Measurements from ENCODE around the gene DDX54.

The DDX54 gene

GRCh38 chr12:113226696-113227568 lies 41.7 kb upstream of the DDX54 start:
- Histone ChIP-seq H3K27ac (ENCODE audit: low read length, poor library complexity, severe bottlenecking) (no peak overlapping the region), H3K18ac (ENCODE audit: low read depth in 1 of 2, low read length in 2 of 2) (peak overlapping the region; percentile 48 to 71), H3K4me1 (ENCODE audit: control insufficient read depth, insufficient read depth, low read depth, low read length) (peaks cover 14% of the 10 kb centered on the region), H3K36me3 (ENCODE audit: control insufficient read depth in 1 of 2, insufficient read depth in 2 of 2, low read depth in 1 of 2, low read length in 2 of 2) (peaks cover 27 to 52% of the 10 kb centered on the region in 2 experiments), H3K4me3 (ENCODE audit: insufficient read depth in 1 of 2, low read depth in 1 of 2, low read length in 2 of 2) (no peak overlapping the region), H2BK15ac (ENCODE audit: low read depth, poor library complexity, severe bottlenecking) (peak overlapping the region; percentile 60), H2BK120ac (ENCODE audit: low read depth, low read length) (peak overlapping the region; percentile 71), H3K4me2 (ENCODE audit: low read length, poor library complexity, severe bottlenecking) (no peak overlapping the region), H3K4ac (ENCODE audit: low read depth in 1 of 2, low read length in 2 of 2) (peak overlapping the region in 1 of 2 experiments; percentile 43), H3K27me3 (ENCODE audit: control insufficient read depth in 1 of 2, insufficient read depth in 1 of 2, low read length in 2 of 2) (no peaks in the 10 kb centered on the region), H3K9ac (ENCODE audit: low read length) (no peak overlapping the region), H3K14ac (ENCODE audit: low read length in 2 of 2) (peak overlapping the region in 1 of 2 experiments; percentile 58), H2AFZ (ENCODE audit: low read depth, low read length) (no peak overlapping the region), H4K8ac (ENCODE audit: low read length) (no peak overlapping the region), H3K79me1 (replicated peaks; ENCODE audit: low read length, poor library complexity, severe bottlenecking) (peaks cover 11% of the 10 kb centered on the region), H2AK5ac (ENCODE audit: low read length, severe bottlenecking) (peak overlapping the region; percentile 6), H2BK5ac (ENCODE audit: low read depth, low read length, poor library complexity, severe bottlenecking) (no peak overlapping the region), H3K23ac (ENCODE audit: low read length in 2 of 2) (no peak overlapping the region), H2BK12ac (ENCODE audit: low read length in 2 of 2) (peak overlapping the region; percentile 46 to 78), H3K9me3 (ENCODE audit: control insufficient read depth, low read length) (peaks cover 7% of the 10 kb centered on the region), H4K91ac (ENCODE audit: low read length) (peak overlapping the region; percentile 60)
- DNase-seq: no peak
- 94% methylated on average over 13 of the region's 13 CpGs for WGBS

GRCh38 chr12:113224955-113225354 lies 39.7 kb upstream of the DDX54 start:
- no peaks in the 10 kb centered on the region for H3K9me3 ChIP-seq (ENCODE audit: control insufficient read depth, low read length)
- no peak overlapping the region for H2BK12ac ChIP-seq (ENCODE audit: low read length in 2 of 2)
- H2BK5ac ChIP-seq (ENCODE audit: low read depth, low read length, poor library complexity, severe bottlenecking): no peak overlapping the region
- no peak overlapping the region for H3K4me2 ChIP-seq (ENCODE audit: low read length, poor library complexity, severe bottlenecking)
- H3K18ac ChIP-seq (ENCODE audit: low read depth in 1 of 2, low read length in 2 of 2): no peak overlapping the region
- no peak for DNase-seq
- H3K79me1 ChIP-seq (replicated peaks; ENCODE audit: low read length, poor library complexity, severe bottlenecking): peaks cover 11% of the 10 kb centered on the region
- H3K27me3 ChIP-seq (ENCODE audit: control insufficient read depth in 1 of 2, insufficient read depth in 1 of 2, low read length in 2 of 2): no peaks in the 10 kb centered on the region
- H3K4me1 ChIP-seq (ENCODE audit: control insufficient read depth, insufficient read depth, low read depth, low read length): peaks cover 13% of the 10 kb centered on the region
- WGBS: 96% methylated on average over 2 of the region's 4 CpGs
- H2BK120ac ChIP-seq (ENCODE audit: low read depth, low read length): no peak overlapping the region
- no peak overlapping the region for H2AFZ ChIP-seq (ENCODE audit: low read depth, low read length)
- H3K14ac ChIP-seq (ENCODE audit: low read length in 2 of 2): no peak overlapping the region
- H2BK15ac ChIP-seq (ENCODE audit: low read depth, poor library complexity, severe bottlenecking): no peak overlapping the region
- no peak overlapping the region for H3K23ac ChIP-seq (ENCODE audit: low read length in 2 of 2)
- no peak overlapping the region for H3K4me3 ChIP-seq (ENCODE audit: insufficient read depth in 1 of 2, low read depth in 1 of 2, low read length in 2 of 2)
- H2AK5ac ChIP-seq (ENCODE audit: low read length, severe bottlenecking): no peak overlapping the region
- H3K9ac ChIP-seq (ENCODE audit: low read length): no peak overlapping the region
- peaks cover 20 to 32% of the 10 kb centered on the region in 2 experiments for H3K36me3 ChIP-seq (ENCODE audit: control insufficient read depth in 1 of 2, insufficient read depth in 2 of 2, low read depth in 1 of 2, low read length in 2 of 2)
- no peak overlapping the region for H3K27ac ChIP-seq (ENCODE audit: low read length, poor library complexity, severe bottlenecking)
- H3K4ac ChIP-seq (ENCODE audit: low read depth in 1 of 2, low read length in 2 of 2): no peak overlapping the region
- H4K91ac ChIP-seq (ENCODE audit: low read length): no peak overlapping the region
- H4K8ac ChIP-seq (ENCODE audit: low read length): no peak overlapping the region

GRCh38 chr12:113222730-113223531 lies 37.7 kb upstream of the DDX54 start:
- H3K23ac ChIP-seq (ENCODE audit: low read length in 2 of 2): no peak overlapping the region
- H3K9ac ChIP-seq (ENCODE audit: low read length): peak overlapping the region; percentile 97
- H2AFZ ChIP-seq (ENCODE audit: low read depth, low read length): no peak overlapping the region
- H3K79me1 ChIP-seq (replicated peaks; ENCODE audit: low read length, poor library complexity, severe bottlenecking): peaks cover 9% of the 10 kb centered on the region
- H3K36me3 ChIP-seq (ENCODE audit: control insufficient read depth in 1 of 2, insufficient read depth in 2 of 2, low read depth in 1 of 2, low read length in 2 of 2): peaks cover 12 to 14% of the 10 kb centered on the region in 2 experiments
- H2BK15ac ChIP-seq (ENCODE audit: low read depth, poor library complexity, severe bottlenecking): no peak overlapping the region
- H2BK120ac ChIP-seq (ENCODE audit: low read depth, low read length): no peak overlapping the region
- no peaks in the 10 kb centered on the region for H3K9me3 ChIP-seq (ENCODE audit: control insufficient read depth, low read length)
- no peak overlapping the region for H4K8ac ChIP-seq (ENCODE audit: low read length)
- no peak overlapping the region for H2BK12ac ChIP-seq (ENCODE audit: low read length in 2 of 2)
- peak overlapping the region in 1 of 2 experiments; percentile 96 for H3K18ac ChIP-seq (ENCODE audit: low read depth in 1 of 2, low read length in 2 of 2)
- H3K14ac ChIP-seq (ENCODE audit: low read length in 2 of 2): no peak overlapping the region
- peak overlapping the region; percentile 66 for H3K27ac ChIP-seq (ENCODE audit: low read length, poor library complexity, severe bottlenecking)
- WGBS: 0% methylated on average over 4 of the region's 11 CpGs
- peaks cover 5% of the 10 kb centered on the region for H3K4me1 ChIP-seq (ENCODE audit: control insufficient read depth, insufficient read depth, low read depth, low read length)
- H3K4me3 ChIP-seq (ENCODE audit: insufficient read depth in 1 of 2, low read depth in 1 of 2, low read length in 2 of 2): peak overlapping the region in 1 of 2 experiments; percentile 95
- H3K27me3 ChIP-seq (ENCODE audit: control insufficient read depth in 1 of 2, insufficient read depth in 1 of 2, low read length in 2 of 2): no peaks in the 10 kb centered on the region
- no peak overlapping the region for H4K91ac ChIP-seq (ENCODE audit: low read length)
- no peak overlapping the region for H2AK5ac ChIP-seq (ENCODE audit: low read length, severe bottlenecking)
- no peak overlapping the region for H2BK5ac ChIP-seq (ENCODE audit: low read depth, low read length, poor library complexity, severe bottlenecking)
- H3K4ac ChIP-seq (ENCODE audit: low read depth in 1 of 2, low read length in 2 of 2): no peak overlapping the region
- peak; percentile 99 for DNase-seq
- peak overlapping the region; percentile 87 for H3K4me2 ChIP-seq (ENCODE audit: low read length, poor library complexity, severe bottlenecking)

Measured in mesenchymal stem cell (in vitro differentiated cells and primary cell).